Dedifferentiated amniotic fluid mesenchymal stem cell (primary cell): Measurements from ENCODE around the gene AFDN.

Experiments used
- DNase-seq: peaks from one replicate; pipeline ENCODE4 v3.0.0-alpha.2; 2016; ENCODE audit errors: extremely low spot score

The AFDN gene

GRCh38 chr6:167826896-167827582, at the start of gene AFDN:
TSS of gene AFDN (plus strand) at chr6:167826911. CDS start at chr6:167827133, 222 bp downstream.
- DNase-seq: no peak

- DNase-seq: no peak
Measured at GRCh38 chr6:167778497-167779128, 48.1 kb upstream of the AFDN start.

- DNase-seq: no peak
Measured at GRCh38 chr6:167779129-167779992, 47.4 kb upstream of the AFDN start.

- DNase-seq: no peak
Measured at GRCh38 chr6:167779993-167780655, 46.6 kb upstream of the AFDN start.

- DNase-seq: no peak
Measured at GRCh38 chr6:167781066-167781767, 45.5 kb upstream of the AFDN start.

GRCh38 chr6:167781868-167782267, 44.8 kb upstream of the AFDN start:
- DNase-seq: no peak

GRCh38 chr6:167782698-167783517, 43.8 kb upstream of the AFDN start:
- DNase-seq: no peak

- no peak for DNase-seq
Measured at GRCh38 chr6:167786853-167787675, 39.6 kb upstream of the AFDN start.

- DNase-seq: no peak
Measured at GRCh38 chr6:167787896-167788562, 38.7 kb upstream of the AFDN start.

GRCh38 chr6:167788563-167788903, 38.2 kb upstream of the AFDN start:
- DNase-seq: no peak

- DNase-seq: no peak
Measured at GRCh38 chr6:167789358-167789757, 37.4 kb upstream of the AFDN start.

GRCh38 chr6:167791091-167791779, 35.5 kb upstream of the AFDN start:
- no peak for DNase-seq

GRCh38 chr6:167791780-167792478, 34.8 kb upstream of the AFDN start:
- no peak for DNase-seq

GRCh38 chr6:167793421-167793820, 33.3 kb upstream of the AFDN start:
- no peak for DNase-seq

GRCh38 chr6:167794161-167795157, 32.3 kb upstream of the AFDN start:
- DNase-seq: no peak

GRCh38 chr6:167795321-167795811, 31.3 kb upstream of the AFDN start:
- DNase-seq: no peak

- DNase-seq: no peak
Measured at GRCh38 chr6:167795874-167796191, 30.9 kb upstream of the AFDN start.
